DOHH2 (cell line): ENCODE measurements around the gene GNPTG.

ENCODE experiments used
- EZH2phosphoT487 ChIP-seq: fragments of 200-600 bp; sonication (generic); IDR thresholded peaks from 2 replicates; pipeline ENCODE4 v1.6.1; 2017; ENCODE audit warnings: borderline replicate concordance, mild to moderate bottlenecking, antibody characterized with exemption, low read length, moderate library complexity, mixed read lengths
- TF ChIP-seq, protein P1 (sequence below): fragments of 200-600 bp; sonication (generic); IDR thresholded peaks from one replicate; pipeline ENCODE4 v1.5.1; 2014; ENCODE audit warnings: antibody characterized with exemption, mild to moderate bottlenecking, low read depth, low read length; ENCODE audit not compliant: poor library complexity, severe bottlenecking

DNA sequence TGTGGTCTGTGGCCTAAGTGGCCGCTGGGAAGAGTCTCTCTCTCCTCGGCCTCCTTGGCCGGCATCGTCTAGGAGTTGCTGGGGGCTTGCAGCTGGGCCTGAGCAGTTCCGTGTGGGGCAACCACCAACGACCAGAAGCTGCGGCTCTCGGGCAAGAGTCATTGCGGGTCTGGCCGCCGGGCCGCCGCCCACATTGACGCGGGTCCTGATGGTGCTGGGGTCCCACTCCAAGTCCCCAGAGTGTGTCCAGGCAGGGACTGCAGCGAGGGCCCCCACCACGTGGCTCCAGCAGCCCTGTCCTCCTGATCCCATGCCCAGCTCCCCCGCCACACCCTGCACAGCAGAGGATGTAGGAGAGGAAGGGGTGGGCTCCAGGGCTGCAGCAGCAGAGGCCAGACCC is 31.8 kb downstream of the GNPTG start:
- TF ChIP-seq, protein P1, sequence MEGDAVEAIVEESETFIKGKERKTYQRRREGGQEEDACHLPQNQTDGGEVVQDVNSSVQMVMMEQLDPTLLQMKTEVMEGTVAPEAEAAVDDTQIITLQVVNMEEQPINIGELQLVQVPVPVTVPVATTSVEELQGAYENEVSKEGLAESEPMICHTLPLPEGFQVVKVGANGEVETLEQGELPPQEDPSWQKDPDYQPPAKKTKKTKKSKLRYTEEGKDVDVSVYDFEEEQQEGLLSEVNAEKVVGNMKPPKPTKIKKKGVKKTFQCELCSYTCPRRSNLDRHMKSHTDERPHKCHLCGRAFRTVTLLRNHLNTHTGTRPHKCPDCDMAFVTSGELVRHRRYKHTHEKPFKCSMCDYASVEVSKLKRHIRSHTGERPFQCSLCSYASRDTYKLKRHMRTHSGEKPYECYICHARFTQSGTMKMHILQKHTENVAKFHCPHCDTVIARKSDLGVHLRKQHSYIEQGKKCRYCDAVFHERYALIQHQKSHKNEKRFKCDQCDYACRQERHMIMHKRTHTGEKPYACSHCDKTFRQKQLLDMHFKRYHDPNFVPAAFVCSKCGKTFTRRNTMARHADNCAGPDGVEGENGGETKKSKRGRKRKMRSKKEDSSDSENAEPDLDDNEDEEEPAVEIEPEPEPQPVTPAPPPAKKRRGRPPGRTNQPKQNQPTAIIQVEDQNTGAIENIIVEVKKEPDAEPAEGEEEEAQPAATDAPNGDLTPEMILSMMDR: no peak
- TF ChIP-seq EZH2phosphoT487: no peak
